Activated naive CD8-positive, alpha-beta T cell treated with anti-CD3 and anti-CD28 coated beads, Interleukin-2, amount 50 U/mL, for 24 hours (primary cell): ENCODE data around the gene MRPS2.

Experiments
- ATAC-seq: fragments of 150-1000 bp; cut with Tn5 transposase; one replicate; pipeline ENCODE4 v1.10.0; 2021
- DNase-seq: peaks from one replicate; pipeline ENCODE4 v3.0.0; 2021
- H3K27ac Mint-ChIP-seq: one replicate; pipeline ENCODE4 v1.8.0; 2021; ENCODE audit warnings: mild to moderate bottlenecking, mixed read lengths
- H3K27me3 Mint-ChIP-seq: one replicate; pipeline ENCODE4 v1.8.0; 2021; ENCODE audit warnings: mixed read lengths
- H3K36me3 Mint-ChIP-seq: one replicate; pipeline ENCODE4 v1.8.0; 2021; ENCODE audit warnings: low read depth, mixed read lengths
- H3K4me1 Mint-ChIP-seq: one replicate; pipeline ENCODE4 v1.8.0; 2021; ENCODE audit warnings: mixed read lengths
- H3K4me3 Mint-ChIP-seq: one replicate; pipeline ENCODE4 v1.8.0; 2021; ENCODE audit warnings: mild to moderate bottlenecking, moderate library complexity, mixed read lengths
- H3K9me3 Mint-ChIP-seq: one replicate; pipeline ENCODE4 v1.8.0; 2021; ENCODE audit warnings: mixed read lengths

MRPS2 gene

DNA sequence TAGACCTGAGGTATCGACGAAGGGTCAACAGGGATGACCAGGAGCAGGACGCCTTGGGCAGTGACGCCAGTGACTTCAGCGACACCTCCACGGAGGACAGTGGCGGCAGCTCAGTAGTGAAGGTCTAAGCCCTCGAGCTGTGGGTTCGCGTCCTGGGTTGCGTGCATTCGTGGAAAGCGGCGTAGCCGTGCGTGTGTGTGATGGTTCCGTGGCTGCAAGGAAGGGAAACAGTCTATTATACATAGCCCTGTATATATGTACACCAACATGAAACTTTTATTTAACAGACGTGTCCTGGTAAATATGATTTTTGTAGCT is 12.5 kb upstream of the MRPS2 start:
- ATAC-seq: no peak
- Mint-ChIP-seq H3K9me3 (no peaks in the 10 kb centered on the region), H3K4me1 (no peaks in the 10 kb centered on the region), H3K27ac (no peak overlapping the region), H3K27me3 (peaks cover 14% of the 10 kb centered on the region), H3K4me3 (no peak overlapping the region), H3K36me3 (no peaks in the 10 kb centered on the region)
- DNase-seq: no peak

- H3K9me3 Mint-ChIP-seq: no peaks in the 10 kb centered on the region
- DNase-seq (no peak), ATAC-seq (no peak)
- H3K36me3 Mint-ChIP-seq: no peaks in the 10 kb centered on the region
- no peak overlapping the region for H3K4me3 Mint-ChIP-seq
- no peak overlapping the region for H3K27ac Mint-ChIP-seq
- no peaks in the 10 kb centered on the region for H3K4me1 Mint-ChIP-seq
- peaks cover 9% of the 10 kb centered on the region for H3K27me3 Mint-ChIP-seq
These were observed 12.0 kb upstream of the MRPS2 start for GRCh38 chr9:135488527-135488926.

GRCh38 chr9:135489188-135489906 is 11.1 kb upstream of the MRPS2 start:
- ATAC-seq (no peak), DNase-seq (no peak)
- Mint-ChIP-seq H3K4me3 (no peak overlapping the region), H3K4me1 (no peaks in the 10 kb centered on the region), H3K9me3 (no peaks in the 10 kb centered on the region), H3K27me3 (peaks cover 4% of the 10 kb centered on the region), H3K36me3 (no peaks in the 10 kb centered on the region), H3K27ac (no peak overlapping the region)

GRCh38 chr9:135490166-135490870 is 10.2 kb upstream of the MRPS2 start:
- no peak overlapping the region for H3K4me3 Mint-ChIP-seq
- ATAC-seq (no peak), DNase-seq (no peak)
- peaks cover under 1% of the 10 kb centered on the region for H3K27me3 Mint-ChIP-seq
- H3K27ac Mint-ChIP-seq: no peak overlapping the region
- H3K36me3 Mint-ChIP-seq: no peaks in the 10 kb centered on the region
- H3K4me1 Mint-ChIP-seq: no peaks in the 10 kb centered on the region
- H3K9me3 Mint-ChIP-seq: no peaks in the 10 kb centered on the region

DNA sequence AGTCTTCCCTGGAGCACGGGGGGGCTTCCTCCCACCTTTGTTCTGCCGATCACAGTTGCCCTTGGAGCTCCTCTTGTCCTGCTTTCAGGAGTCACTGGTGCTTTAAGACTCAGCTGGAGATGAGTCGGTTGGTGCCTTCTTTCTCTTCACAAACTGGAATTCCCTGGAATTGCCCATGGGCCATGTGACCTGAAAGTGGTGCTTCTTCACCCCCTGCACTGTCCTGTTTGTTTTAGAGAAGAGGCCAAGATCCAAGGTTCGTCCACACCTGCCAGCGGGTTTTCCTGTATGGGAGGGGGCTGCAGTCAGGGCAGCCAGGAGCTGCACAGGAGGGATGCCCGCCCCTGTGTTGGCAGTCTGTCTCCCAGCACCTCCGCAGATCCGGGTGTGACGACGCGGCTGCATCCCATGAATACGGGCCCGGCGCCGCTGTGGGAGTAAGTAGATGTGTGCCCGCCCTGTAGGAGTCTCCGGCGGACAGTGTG is 9.5 kb upstream of the MRPS2 start:
- DNase-seq (no peak), ATAC-seq (no peak)
- Mint-ChIP-seq H3K9me3 (no peaks in the 10 kb centered on the region), H3K4me3 (no peak overlapping the region), H3K36me3 (no peaks in the 10 kb centered on the region), H3K4me1 (no peaks in the 10 kb centered on the region), H3K27me3 (no peaks in the 10 kb centered on the region), H3K27ac (no peak overlapping the region)

DNA sequence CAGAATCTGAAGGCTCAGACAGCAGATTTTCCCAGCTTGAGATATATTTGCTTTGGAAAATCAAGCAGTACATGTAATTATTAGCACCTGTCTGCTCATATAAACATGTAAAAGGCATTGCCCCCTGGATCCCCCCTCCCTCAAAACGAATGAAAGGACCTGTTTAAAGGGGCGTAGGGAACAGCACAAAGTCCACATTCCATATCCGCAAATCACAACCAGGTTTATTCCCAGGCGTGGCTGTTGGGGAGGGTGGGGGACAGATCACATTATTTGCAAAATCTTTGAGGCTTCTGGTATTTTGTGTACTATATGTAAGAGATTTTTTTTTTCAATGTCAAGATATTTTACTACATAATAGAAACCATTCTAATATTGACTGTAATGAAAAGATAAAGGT is 8.7 kb upstream of the MRPS2 start:
- Mint-ChIP-seq H3K36me3 (no peaks in the 10 kb centered on the region), H3K4me3 (no peak overlapping the region), H3K4me1 (no peaks in the 10 kb centered on the region), H3K9me3 (no peaks in the 10 kb centered on the region), H3K27ac (no peak overlapping the region), H3K27me3 (no peaks in the 10 kb centered on the region)
- DNase-seq (no peak), ATAC-seq (no peak)

DNA sequence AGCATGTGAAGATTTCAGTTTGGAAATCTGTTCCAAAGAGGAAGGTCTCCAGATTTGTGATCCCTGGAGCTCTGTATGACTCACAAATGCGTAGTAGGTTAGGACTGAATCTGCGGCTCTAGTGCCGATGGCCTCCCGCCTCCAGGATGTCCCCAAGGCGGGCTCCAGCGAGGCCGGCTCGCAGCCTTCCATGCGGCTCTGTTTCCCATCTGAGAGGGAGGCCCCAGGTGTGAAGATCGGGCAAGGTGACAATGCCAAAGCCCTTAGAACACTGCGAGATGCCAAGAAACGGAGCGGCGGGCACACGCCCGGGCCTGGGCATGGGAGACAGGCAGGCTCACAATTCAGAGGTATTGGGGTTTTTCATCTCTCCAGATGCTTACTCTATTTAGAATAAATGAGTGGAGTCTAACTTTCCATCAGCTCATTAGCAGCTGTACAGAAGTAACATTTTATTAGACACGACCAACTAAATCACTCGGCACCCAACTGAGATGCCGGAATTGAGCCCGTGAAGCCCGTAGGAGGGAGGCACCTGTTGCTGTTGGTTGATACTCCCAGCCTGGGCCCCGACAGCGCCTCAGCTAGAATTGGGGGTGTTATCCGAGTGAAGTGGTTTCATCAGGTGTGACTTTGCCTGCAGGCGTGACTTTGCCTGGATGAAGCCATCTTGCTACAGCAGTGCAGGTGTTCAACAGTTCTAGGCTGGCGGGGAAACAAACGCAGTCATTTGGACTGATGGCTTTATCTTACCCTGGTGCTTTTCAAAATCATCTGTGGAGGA is 7.4 kb upstream of the MRPS2 start:
- DNase-seq (no peak), ATAC-seq (no peak)
- H3K4me1 Mint-ChIP-seq: no peaks in the 10 kb centered on the region
- no peaks in the 10 kb centered on the region for H3K27me3 Mint-ChIP-seq
- H3K36me3 Mint-ChIP-seq: no peaks in the 10 kb centered on the region
- no peak overlapping the region for H3K4me3 Mint-ChIP-seq
- H3K27ac Mint-ChIP-seq: no peak overlapping the region
- H3K9me3 Mint-ChIP-seq: no peaks in the 10 kb centered on the region

- Mint-ChIP-seq H3K27ac (no peak overlapping the region), H3K9me3 (no peaks in the 10 kb centered on the region), H3K4me1 (peaks cover 2% of the 10 kb centered on the region), H3K36me3 (no peaks in the 10 kb centered on the region), H3K27me3 (no peaks in the 10 kb centered on the region), H3K4me3 (no peak overlapping the region)
- DNase-seq (no peak), ATAC-seq (no peak)
These were observed 5.5 kb upstream of the MRPS2 start for GRCh38 chr9:135494791-135495559.

GRCh38 chr9:135498381-135499126 is 1.9 kb upstream of the MRPS2 start:
- no peak for ATAC-seq

GRCh38 chr9:135499326-135500070 is 984 bp upstream of the MRPS2 start:
- Mint-ChIP-seq H3K27ac (no peak overlapping the region), H3K9me3 (no peaks in the 10 kb centered on the region), H3K36me3 (peaks cover 11% of the 10 kb centered on the region), H3K4me3 (peak overlapping the region; percentile 85), H3K27me3 (no peaks in the 10 kb centered on the region), H3K4me1 (peaks cover 22% of the 10 kb centered on the region)
- DNase-seq (peak; percentile 92), ATAC-seq (peak; percentile 33)

More at GRCh38 chr9:135498381-135499126, 1.9 kb upstream of the MRPS2 start:
- no peak overlapping the region for H3K4me3 Mint-ChIP-seq
- H3K27ac Mint-ChIP-seq: no peak overlapping the region
- no peaks in the 10 kb centered on the region for H3K27me3 Mint-ChIP-seq
- peaks cover 6% of the 10 kb centered on the region for H3K36me3 Mint-ChIP-seq
- no peak for DNase-seq
- no peaks in the 10 kb centered on the region for H3K9me3 Mint-ChIP-seq
- peaks cover 20% of the 10 kb centered on the region for H3K4me1 Mint-ChIP-seq

- Mint-ChIP-seq H3K36me3 (peaks cover 15% of the 10 kb centered on the region), H3K27ac (no peak overlapping the region), H3K27me3 (no peaks in the 10 kb centered on the region), H3K9me3 (no peaks in the 10 kb centered on the region), H3K4me1 (peaks cover 22% of the 10 kb centered on the region), H3K4me3 (peak overlapping the region; percentile 85)
- no peak for DNase-seq
- no peak for ATAC-seq
These were observed 384 bp upstream of the MRPS2 start for GRCh38 chr9:135500071-135500524.

DNA sequence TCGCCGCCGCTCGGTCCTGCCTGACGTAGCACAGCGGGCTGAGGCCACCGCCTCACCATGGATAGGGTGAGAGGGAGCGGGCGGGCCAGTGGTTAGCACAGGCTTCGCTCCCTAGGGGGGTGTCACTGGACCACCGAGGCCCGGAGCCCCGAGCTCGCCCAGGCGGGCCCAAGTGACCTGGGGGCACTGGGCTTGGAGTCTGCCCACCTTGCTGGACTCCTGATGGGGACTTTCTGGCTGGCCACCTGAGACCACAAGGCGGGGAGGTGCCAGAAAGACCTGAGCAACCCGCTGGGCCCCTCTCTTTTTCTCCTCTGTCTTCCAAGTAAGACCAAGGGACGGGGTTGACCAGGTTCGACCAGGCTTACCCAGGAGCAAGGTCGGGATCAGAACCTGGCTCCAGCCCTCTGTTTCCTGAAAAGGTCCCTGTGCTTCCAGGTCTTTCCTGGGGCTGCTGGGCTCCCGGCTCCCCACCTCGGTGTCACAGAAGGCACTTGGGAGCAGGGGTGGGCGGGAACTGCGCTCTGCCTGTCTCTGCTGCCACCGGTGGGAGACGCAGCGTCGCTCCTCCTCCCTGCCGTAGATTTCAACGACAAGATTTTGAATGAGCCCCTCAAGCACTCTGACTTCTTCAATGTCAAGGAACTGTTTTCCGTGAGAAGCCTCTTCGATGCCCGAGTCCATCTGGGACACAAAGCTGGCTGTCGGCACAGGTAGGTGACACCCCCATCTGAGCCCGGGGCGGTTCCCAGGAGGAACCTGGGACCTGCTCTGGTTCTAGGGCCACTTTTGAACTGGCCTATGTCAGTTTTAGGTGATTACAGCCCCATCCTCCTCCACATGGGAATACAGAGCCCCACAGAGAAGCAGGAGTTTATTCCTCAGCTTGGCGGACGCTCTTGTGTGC is 1.0 kb downstream of the MRPS2 start:
- ATAC-seq (no peak), DNase-seq (no peak)
- H3K36me3 Mint-ChIP-seq: peaks cover 16% of the 10 kb centered on the region
- H3K27ac Mint-ChIP-seq: peak overlapping the region; percentile 78
- no peaks in the 10 kb centered on the region for H3K27me3 Mint-ChIP-seq
- H3K4me1 Mint-ChIP-seq: peaks cover 22% of the 10 kb centered on the region
- H3K9me3 Mint-ChIP-seq: no peaks in the 10 kb centered on the region
- H3K4me3 Mint-ChIP-seq: peak overlapping the region; percentile 85
